HG02759 (cell line): Measurements from ENCODE around the gene IL1B.

Source experiments
- ATAC-seq: cut with Tn5 transposase; IDR thresholded peaks from one replicate; pipeline ENCODE4 v1.9.1; 2021; ENCODE audit warnings: mild to moderate bottlenecking, moderate library complexity; ENCODE audit not compliant: unreplicated experiment

IL1B gene

GRCh38 chr2:112836695-112837117, at the start of gene IL1B:
IL1B (minus strand) TSS chr2:112836779; CDS start chr2:112836229, 550 bp downstream.
- no peak for ATAC-seq

DNA sequence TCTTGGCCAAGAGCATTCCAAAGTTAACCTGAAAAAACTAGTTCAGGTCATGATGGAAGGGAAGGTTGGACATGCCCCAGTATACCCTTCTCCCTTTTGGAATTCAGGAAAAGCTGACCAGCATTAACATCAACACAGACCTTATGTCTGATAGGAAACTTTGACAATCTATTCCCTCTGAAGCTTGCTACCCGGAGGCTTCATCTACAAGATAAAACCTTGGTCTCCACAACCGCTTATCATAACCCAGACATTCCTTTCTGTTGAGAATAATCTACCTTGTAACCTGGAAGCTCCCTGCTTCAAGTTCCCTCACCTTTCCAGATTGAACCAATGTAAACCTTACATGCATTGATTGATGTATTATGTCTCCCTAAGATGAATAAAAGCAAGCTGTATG, 49.7 kb upstream of the IL1B start:
- ATAC-seq: no peak

GRCh38 chr2:112885506-112885902, 48.9 kb upstream of the IL1B start:
- ATAC-seq: no peak

DNA sequence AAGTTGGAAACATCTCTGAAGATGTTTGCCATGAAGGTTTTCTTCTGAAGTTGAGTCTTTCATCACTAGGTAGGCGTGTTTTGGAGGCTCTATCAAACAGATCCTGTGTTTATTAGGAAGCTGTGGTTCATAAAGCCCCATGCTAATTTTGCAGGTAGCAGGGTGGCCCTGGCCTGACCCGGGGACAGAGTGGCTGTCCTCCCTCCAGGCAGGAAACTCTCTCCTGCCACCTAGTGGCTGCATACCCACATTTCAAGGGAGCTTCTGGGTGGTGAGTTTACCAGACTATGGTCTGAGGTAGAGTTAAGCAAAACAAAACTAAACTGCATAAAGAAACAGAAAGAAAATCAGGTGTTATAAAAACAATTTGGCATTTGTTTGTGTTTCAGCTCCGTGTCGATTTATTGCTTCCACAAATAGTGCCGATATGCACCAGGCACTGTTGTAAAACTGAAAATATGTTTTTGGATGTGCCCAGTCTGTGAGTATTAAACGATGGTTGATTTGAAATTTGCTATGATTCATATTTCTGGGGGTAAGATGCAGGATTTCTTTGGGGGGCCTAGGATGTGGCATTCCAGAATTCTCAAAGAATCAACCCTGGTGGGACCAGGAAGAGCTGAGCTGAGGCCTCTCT, 48.4 kb upstream of the IL1B start:
- peak; percentile 50 for ATAC-seq

DNA sequence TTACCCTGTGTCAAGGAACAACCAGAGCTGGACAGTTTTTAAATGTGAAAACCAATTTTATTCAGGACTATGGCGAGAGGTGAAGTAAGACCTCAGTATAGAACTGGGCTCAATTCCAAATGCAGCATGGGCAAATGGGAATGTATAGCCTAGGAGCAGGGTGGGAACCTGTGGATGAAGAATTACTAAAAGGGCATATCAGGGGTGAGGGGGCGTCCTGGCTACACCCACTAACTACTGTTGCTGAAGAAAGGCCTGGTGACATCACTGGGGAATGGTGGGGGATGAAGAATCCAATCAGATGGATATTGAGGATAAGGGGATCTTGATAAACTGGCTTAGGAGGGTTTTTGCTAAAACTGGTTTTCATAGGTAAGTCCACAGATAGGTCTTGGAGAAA, 47.1 kb upstream of the IL1B start:
- ATAC-seq: no peak

- peak; percentile 85 for ATAC-seq
These were observed 44.8 kb upstream of the IL1B start for GRCh38 chr2:112881217-112881985.

DNA sequence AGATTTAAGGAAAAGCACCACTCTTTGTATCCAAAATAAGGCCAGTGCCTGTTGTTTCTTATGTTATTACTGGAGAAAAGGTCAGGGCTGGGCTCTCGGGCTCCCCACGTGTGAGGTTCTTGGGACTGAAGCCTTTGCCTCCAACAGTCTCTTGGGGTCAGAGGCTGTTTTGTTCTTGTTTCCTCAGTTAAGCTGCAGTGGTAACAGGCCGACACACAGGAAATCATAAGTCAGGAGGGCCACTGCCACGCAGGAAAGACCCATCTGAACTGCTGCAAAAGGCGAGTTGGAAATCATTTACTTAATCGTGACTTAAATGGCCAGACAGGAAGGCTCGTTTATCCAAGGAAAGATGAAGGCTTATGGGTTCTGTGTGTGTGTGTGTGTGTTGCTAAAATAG, 44.1 kb upstream of the IL1B start:
- peak; percentile 34 for ATAC-seq

DNA sequence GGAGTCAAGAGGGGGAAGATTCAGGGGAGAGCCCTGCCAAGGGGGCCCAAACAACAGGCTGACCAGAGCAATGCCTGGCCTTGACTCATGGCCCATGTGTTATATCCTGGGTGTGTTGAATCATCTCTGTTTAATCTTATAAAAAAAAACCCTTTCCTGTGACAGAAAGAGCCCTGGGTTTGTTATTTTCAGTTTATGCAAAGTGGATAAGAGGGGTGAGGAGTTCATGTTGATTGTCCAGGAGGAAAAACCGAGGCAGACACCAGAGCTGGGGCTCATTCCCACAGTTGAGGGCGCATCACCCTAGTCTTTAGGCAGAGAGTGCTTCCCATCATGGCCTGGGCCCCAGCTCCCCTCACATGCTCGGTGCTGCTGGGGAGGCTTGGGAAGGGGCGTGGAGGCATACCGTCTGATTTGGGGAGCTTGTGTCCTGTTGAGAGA, 43.5 kb upstream of the IL1B start:
- no peak for ATAC-seq

DNA sequence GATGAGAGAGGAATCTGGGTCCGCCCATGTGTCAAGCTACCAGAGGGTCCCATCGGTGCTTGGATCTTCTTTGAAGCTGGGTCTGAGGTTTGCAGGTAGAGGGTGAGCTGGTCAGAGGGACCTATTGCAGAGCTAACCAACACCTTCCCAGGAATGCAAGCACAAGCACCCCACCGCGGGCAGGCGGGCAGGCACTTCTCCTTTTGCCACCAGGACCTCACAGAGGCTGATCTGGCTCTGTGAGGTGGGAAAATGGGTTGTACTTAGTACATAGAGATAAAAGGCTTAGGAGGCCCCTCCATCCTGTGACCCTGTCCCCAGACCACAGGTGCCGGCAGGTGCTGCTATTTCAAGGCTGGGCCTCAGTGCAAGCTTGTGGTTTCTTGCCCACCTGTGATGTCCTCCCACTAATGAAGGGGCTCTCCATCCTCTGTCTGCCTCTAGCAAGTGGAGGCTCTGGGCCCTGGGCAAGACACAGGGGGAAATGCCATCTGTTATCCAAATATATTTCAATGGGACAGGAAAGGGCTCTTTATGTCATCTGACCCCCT, 43.0 kb upstream of the IL1B start:
- ATAC-seq: no peak

DNA sequence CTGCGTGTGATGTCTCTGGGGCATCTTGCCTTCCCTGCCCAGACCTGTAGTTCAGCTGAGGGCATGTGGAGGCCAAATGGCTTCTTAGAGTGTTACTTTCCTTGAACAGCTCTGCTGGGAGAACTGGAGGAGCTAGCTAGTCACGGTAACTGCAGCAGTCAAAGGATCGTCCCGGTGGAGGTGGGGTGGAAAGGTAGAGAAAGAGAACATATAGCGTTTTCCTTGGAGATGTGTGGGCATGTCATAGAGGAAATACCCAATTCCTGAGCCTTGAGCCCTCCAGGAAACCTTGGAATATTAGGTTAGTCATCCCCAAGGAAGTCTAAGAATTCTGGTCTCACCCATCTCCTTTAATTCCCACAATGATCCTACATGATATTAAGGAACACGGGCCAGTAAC, 40.8 kb upstream of the IL1B start:
- ATAC-seq: no peak

GRCh38 chr2:112876971-112877361, 40.4 kb upstream of the IL1B start:
- ATAC-seq: no peak

DNA sequence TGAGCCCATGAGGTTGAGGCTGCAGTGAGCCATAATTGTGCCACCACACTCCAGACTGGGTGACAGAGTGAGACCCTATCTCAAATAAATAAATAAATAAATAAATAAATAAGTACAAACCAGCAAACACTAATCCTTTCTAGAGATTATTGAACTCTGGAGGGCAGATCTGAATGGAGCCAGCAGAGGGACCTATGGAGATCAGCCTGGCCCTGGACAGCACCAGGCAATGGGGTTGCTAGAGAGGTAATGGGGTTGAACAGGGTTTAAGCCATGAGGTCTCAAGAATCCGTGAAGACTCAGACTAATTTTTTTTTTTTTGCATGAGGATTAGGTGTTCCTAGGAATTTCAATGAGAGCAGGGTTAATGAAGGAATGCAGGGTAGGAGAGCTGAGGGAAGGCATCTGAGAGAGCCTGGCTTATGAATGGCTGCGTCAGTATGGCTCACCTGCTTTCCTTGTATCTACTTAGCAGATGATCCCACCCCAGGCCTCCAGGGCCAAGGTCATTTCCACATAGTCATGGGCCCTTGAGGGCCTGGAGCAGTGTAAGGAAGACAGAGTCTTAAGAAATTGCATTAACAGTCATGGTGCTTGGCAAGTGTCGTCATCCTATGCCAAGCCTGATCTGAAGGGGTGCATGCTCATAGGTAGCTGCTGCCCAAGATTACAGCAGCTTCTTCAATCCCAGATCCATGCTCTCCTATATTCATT, 39.8 kb upstream of the IL1B start:
- ATAC-seq: no peak

- ATAC-seq: no peak
These were observed 34.6 kb upstream of the IL1B start for GRCh38 chr2:112870841-112871835.

DNA sequence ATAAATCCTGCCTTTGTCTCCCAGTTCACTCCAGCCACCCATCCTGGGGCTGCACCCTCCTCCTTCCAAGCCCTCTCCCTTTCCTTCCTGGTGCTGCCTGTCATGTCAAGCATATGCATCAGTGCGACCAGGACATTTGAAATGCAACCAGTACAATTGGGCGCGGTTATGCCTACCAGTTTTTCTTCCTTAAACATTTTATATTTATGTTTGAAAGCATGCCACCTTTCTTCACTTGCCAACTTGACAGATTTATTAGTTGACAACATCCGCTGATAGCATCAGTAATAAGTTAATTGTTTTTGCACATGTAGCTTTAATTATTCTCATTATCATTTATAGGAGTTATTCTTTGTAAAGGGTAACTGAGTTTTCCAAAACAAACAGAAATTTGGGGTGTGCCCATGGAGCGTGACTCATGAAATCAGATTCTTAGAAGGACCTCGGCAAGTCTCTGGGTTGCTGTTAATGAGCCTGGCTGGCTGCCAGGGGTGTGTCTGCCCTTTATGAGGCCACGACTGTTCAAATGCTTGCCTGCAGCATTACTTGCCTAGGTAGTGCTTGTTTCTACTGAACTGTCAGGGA, 32.8 kb upstream of the IL1B start:
- ATAC-seq: no peak

DNA sequence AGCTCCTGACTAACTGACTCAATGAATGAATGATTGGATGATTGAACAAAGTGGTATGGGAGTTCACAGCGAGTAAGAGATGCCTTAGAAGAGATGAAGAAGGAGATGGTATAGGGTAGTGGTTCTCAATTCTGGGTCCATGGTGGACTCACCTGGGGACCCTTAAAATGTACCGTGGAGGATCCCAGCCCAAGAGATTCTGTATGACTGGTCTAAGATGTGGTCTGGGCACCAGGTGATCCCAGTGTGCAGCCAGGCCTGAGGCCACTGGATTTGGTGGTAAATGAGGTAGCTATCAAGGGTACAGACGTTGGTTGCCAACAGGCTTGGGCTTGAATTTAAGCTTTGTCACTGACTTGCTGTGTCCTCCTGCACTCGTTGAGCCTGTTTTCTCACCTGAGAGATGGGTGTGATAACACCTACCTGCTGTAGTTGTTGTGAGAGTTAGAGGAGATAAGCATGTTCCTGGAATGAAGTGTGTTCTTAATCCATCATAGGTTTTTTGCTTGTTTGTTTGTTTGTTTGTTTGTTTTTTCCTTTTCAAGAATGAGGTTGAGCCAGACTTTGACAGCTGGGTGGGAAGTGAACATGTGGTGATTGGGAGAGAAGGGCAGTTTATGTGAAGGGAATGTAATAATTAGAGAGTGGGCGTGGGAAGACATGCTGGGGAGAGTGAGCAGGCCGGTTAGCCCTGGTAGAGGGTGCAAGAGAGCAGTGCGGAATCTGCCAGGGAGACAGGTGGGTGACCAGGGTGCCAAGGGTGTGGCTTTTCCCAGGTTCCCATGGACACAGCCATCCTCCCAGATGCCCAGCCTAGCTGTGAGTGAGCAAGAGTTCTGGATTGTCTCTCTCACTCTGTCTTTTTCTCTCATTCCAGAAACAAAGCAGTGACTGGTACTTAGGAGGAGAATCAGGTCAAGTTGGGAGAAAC, 31.4 kb upstream of the IL1B start:
- no peak for ATAC-seq

DNA sequence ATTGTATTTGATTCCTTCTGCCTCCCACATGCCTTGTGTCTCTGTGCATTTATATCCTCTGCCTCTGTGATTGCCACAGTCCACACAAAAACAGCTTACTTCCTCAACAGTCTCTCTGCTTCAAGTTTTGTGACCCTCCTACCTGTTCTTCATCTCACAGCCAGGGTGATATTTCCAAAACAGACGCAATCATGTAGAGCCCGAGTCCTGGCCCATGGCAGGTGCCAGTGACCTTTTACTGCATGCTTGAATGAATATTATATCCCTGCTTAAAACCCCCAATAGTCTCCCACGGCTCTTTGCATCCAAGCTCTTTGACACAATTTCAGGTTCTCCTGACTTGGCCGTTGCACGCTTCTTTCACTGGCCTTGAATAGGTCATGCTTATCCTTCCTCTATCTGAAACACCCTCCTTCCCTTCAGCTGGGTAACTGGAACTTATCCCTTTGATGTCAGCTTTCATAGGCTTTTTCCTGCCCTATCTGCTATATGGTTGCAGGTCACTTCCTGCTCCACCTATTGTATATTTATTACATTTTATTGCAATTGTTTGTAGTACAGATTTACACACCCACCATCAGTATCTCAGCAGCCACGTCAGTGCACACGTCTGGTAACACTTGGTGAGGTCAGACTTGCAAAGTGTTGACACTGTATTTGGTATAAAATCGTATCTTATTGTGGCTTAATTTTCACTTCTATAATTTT, 29.7 kb upstream of the IL1B start:
- ATAC-seq: no peak

GRCh38 chr2:112864072-112864471, 27.5 kb upstream of the IL1B start:
- no peak for ATAC-seq
